ENCODE measurements around the gene ENO4. TPM values are rescaled to one million over a fixed set of nuclear protein-coding genes. Genes with fewer than 3 reads are reported as not detected.

ENO4 gene
- total and polyA plus RNA-seq, 4 donors = 0.41 to 0.51 TPM; not detected in 2

GRCh38 chr10:116827214-116827671 is 22.1 kb upstream of the ENO4 start:
- intact Hi-C loops (cut with DNase I) = no loop called here
- no peak for DNase-seq
- Histone ChIP-seq H3K4me3 (ENCODE audit: low read length in 2 of 2) (no peak overlapping the region), H3K36me3 (ENCODE audit: control insufficient read depth in 1 of 2, insufficient read depth in 2 of 2, low read length in 1 of 2) (no peaks in the 10 kb centered on the region), H3K4me1 (ENCODE audit: control insufficient read depth in 1 of 2, insufficient read depth in 2 of 2, low read length in 2 of 2) (no peaks in the 10 kb centered on the region), H3K9me3 (ENCODE audit: control insufficient read depth, low read length) (no peaks in the 10 kb centered on the region), H3K27ac (ENCODE audit: low read depth in 1 of 2, low read length in 2 of 2) (no peak overlapping the region), H3K27me3 (ENCODE audit: control insufficient read depth in 1 of 2, insufficient read depth in 2 of 2, low read length in 1 of 2) (no peaks in the 10 kb centered on the region)
- 88 to 92% methylated on average over 11 of the region's 11 CpGs for WGBS, 2 donors
- no peak for ATAC-seq (ENCODE audit: low FRiP score)

GRCh38 chr10:116828116-116828515 is 21.2 kb upstream of the ENO4 start:
- 86 to 90% methylated on average over 2 of the region's 2 CpGs for WGBS, 2 donors
- intact Hi-C loops (cut with DNase I) = no loop called here
- no peak for ATAC-seq (ENCODE audit: low FRiP score)
- no peaks in the 10 kb centered on the region for H3K36me3 ChIP-seq (ENCODE audit: control insufficient read depth in 1 of 2, insufficient read depth in 2 of 2, low read length in 1 of 2)
- H3K9me3 ChIP-seq (ENCODE audit: control insufficient read depth, low read length) = no peaks in the 10 kb centered on the region
- no peaks in the 10 kb centered on the region for H3K27me3 ChIP-seq (ENCODE audit: control insufficient read depth in 1 of 2, insufficient read depth in 2 of 2, low read length in 1 of 2)
- DNase-seq = no peak
- no peak overlapping the region for H3K4me3 ChIP-seq (ENCODE audit: low read length in 2 of 2)
- H3K27ac ChIP-seq (ENCODE audit: low read depth in 1 of 2, low read length in 2 of 2) = no peak overlapping the region
- H3K4me1 ChIP-seq (ENCODE audit: control insufficient read depth in 1 of 2, insufficient read depth in 2 of 2, low read length in 2 of 2) = no peaks in the 10 kb centered on the region

- ATAC-seq (ENCODE audit: low FRiP score) (no peak), DNase-seq (no peak)
- H3K9me3 ChIP-seq (ENCODE audit: control insufficient read depth, low read length) = no peaks in the 10 kb centered on the region
- no peaks in the 10 kb centered on the region for H3K27me3 ChIP-seq (ENCODE audit: control insufficient read depth in 1 of 2, insufficient read depth in 2 of 2, low read length in 1 of 2)
- WGBS, 2 donors = 90% methylated on average over 9 of the region's 9 CpGs
- intact Hi-C loops (cut with DNase I) = no loop called here
- H3K4me3 ChIP-seq (ENCODE audit: low read length in 2 of 2) = no peak overlapping the region
- H3K36me3 ChIP-seq (ENCODE audit: control insufficient read depth in 1 of 2, insufficient read depth in 2 of 2, low read length in 1 of 2) = no peaks in the 10 kb centered on the region
- H3K27ac ChIP-seq (ENCODE audit: low read depth in 1 of 2, low read length in 2 of 2) = no peak overlapping the region
- no peaks in the 10 kb centered on the region for H3K4me1 ChIP-seq (ENCODE audit: control insufficient read depth in 1 of 2, insufficient read depth in 2 of 2, low read length in 2 of 2)
Measured at GRCh38 chr10:116829711-116830110, 19.6 kb upstream of the ENO4 start.

GRCh38 chr10:116831086-116831485 is 18.2 kb upstream of the ENO4 start:
- Histone ChIP-seq H3K36me3 (ENCODE audit: control insufficient read depth in 1 of 2, insufficient read depth in 2 of 2, low read length in 1 of 2) (no peaks in the 10 kb centered on the region), H3K4me3 (ENCODE audit: low read length in 2 of 2) (no peak overlapping the region), H3K9me3 (ENCODE audit: control insufficient read depth, low read length) (no peaks in the 10 kb centered on the region), H3K4me1 (ENCODE audit: control insufficient read depth in 1 of 2, insufficient read depth in 2 of 2, low read length in 2 of 2) (no peaks in the 10 kb centered on the region), H3K27ac (ENCODE audit: low read depth in 1 of 2, low read length in 2 of 2) (no peak overlapping the region), H3K27me3 (ENCODE audit: control insufficient read depth in 1 of 2, insufficient read depth in 2 of 2, low read length in 1 of 2) (no peaks in the 10 kb centered on the region)
- no peak for DNase-seq
- no peak for ATAC-seq (ENCODE audit: low FRiP score)
- WGBS, 2 donors = 91 to 96% methylated on average over 4 of the region's 4 CpGs
- intact Hi-C loops (cut with DNase I) = no loop called here

GRCh38 chr10:116831790-116832189 is 17.5 kb upstream of the ENO4 start:
- ATAC-seq (ENCODE audit: low FRiP score) = no peak
- WGBS, 2 donors = 88 to 90% methylated on average over 10 of the region's 10 CpGs
- intact Hi-C loops (cut with DNase I) = no loop called here
- Histone ChIP-seq H3K27ac (ENCODE audit: low read depth in 1 of 2, low read length in 2 of 2) (no peak overlapping the region), H3K4me3 (ENCODE audit: low read length in 2 of 2) (no peak overlapping the region), H3K4me1 (ENCODE audit: control insufficient read depth in 1 of 2, insufficient read depth in 2 of 2, low read length in 2 of 2) (no peaks in the 10 kb centered on the region), H3K36me3 (ENCODE audit: control insufficient read depth in 1 of 2, insufficient read depth in 2 of 2, low read length in 1 of 2) (no peaks in the 10 kb centered on the region), H3K27me3 (ENCODE audit: control insufficient read depth in 1 of 2, insufficient read depth in 2 of 2, low read length in 1 of 2) (no peaks in the 10 kb centered on the region), H3K9me3 (ENCODE audit: control insufficient read depth, low read length) (no peaks in the 10 kb centered on the region)
- no peak for DNase-seq

- no peak overlapping the region for H3K27ac ChIP-seq (ENCODE audit: low read depth in 1 of 2, low read length in 2 of 2)
- H3K9me3 ChIP-seq (ENCODE audit: control insufficient read depth, low read length) = no peaks in the 10 kb centered on the region
- intact Hi-C loops (cut with DNase I) = no loop called here
- no peak overlapping the region for H3K4me3 ChIP-seq (ENCODE audit: low read length in 2 of 2)
- no peaks in the 10 kb centered on the region for H3K4me1 ChIP-seq (ENCODE audit: control insufficient read depth in 1 of 2, insufficient read depth in 2 of 2, low read length in 2 of 2)
- no peak for DNase-seq
- H3K36me3 ChIP-seq (ENCODE audit: control insufficient read depth in 1 of 2, insufficient read depth in 2 of 2, low read length in 1 of 2) = no peaks in the 10 kb centered on the region
- no peak for ATAC-seq (ENCODE audit: low FRiP score)
- 75 to 82% methylated on average over 17 of the region's 17 CpGs for WGBS, 2 donors
- H3K27me3 ChIP-seq (ENCODE audit: control insufficient read depth in 1 of 2, insufficient read depth in 2 of 2, low read length in 1 of 2) = no peaks in the 10 kb centered on the region
Measured at GRCh38 chr10:116833986-116834985, 15.0 kb upstream of the ENO4 start.

GRCh38 chr10:116835658-116836057 is 13.6 kb upstream of the ENO4 start:
- Histone ChIP-seq H3K9me3 (ENCODE audit: control insufficient read depth, low read length) (no peaks in the 10 kb centered on the region), H3K27me3 (ENCODE audit: control insufficient read depth in 1 of 2, insufficient read depth in 2 of 2, low read length in 1 of 2) (no peaks in the 10 kb centered on the region), H3K4me1 (ENCODE audit: control insufficient read depth in 1 of 2, insufficient read depth in 2 of 2, low read length in 2 of 2) (no peaks in the 10 kb centered on the region), H3K36me3 (ENCODE audit: control insufficient read depth in 1 of 2, insufficient read depth in 2 of 2, low read length in 1 of 2) (no peaks in the 10 kb centered on the region), H3K4me3 (ENCODE audit: low read length in 2 of 2) (no peak overlapping the region), H3K27ac (ENCODE audit: low read depth in 1 of 2, low read length in 2 of 2) (no peak overlapping the region)
- intact Hi-C loops (cut with DNase I) = no loop called here
- WGBS, 2 donors = 60 to 67% methylated on average over 7 of the region's 7 CpGs
- no peak for ATAC-seq (ENCODE audit: low FRiP score)
- no peak for DNase-seq

GRCh38 chr10:116836083-116836482 is 13.2 kb upstream of the ENO4 start:
- H3K4me1 ChIP-seq (ENCODE audit: control insufficient read depth in 1 of 2, insufficient read depth in 2 of 2, low read length in 2 of 2) = no peaks in the 10 kb centered on the region
- intact Hi-C loops (cut with DNase I) = no loop called here
- no peaks in the 10 kb centered on the region for H3K36me3 ChIP-seq (ENCODE audit: control insufficient read depth in 1 of 2, insufficient read depth in 2 of 2, low read length in 1 of 2)
- H3K9me3 ChIP-seq (ENCODE audit: control insufficient read depth, low read length) = no peaks in the 10 kb centered on the region
- H3K4me3 ChIP-seq (ENCODE audit: low read length in 2 of 2) = no peak overlapping the region
- no peak for ATAC-seq (ENCODE audit: low FRiP score)
- no peaks in the 10 kb centered on the region for H3K27me3 ChIP-seq (ENCODE audit: control insufficient read depth in 1 of 2, insufficient read depth in 2 of 2, low read length in 1 of 2)
- WGBS, 2 donors = 44 to 57% methylated on average over 4 of the region's 4 CpGs
- no peak overlapping the region for H3K27ac ChIP-seq (ENCODE audit: low read depth in 1 of 2, low read length in 2 of 2)
- DNase-seq = no peak

Data from aorta (tissue), 5 donors.